Prostate gland (tissue), 2 donors: Measurements from ENCODE around the gene HERC6. TPM values are rescaled to one million over a fixed set of nuclear protein-coding genes. Genes with fewer than 3 reads are reported as not detected.
"Not testable (repeated sequence)": the region's sequence is repeated elsewhere in the genome, so short reads cannot be mapped to it uniquely, and the experiment has no call there.

Experiments
- DNase-seq: peaks from one replicate; pipeline ENCODE4 v3.0.0-alpha.2; 2019; ENCODE audit warnings: low spot score
- H3K27ac ChIP-seq, 2 donors: fragments of 200-600 bp; sonication (generic); 2 replicates each; pipeline ENCODE4 v1.5.1; 2017 to 2019
- H3K27me3 ChIP-seq: fragments of 200-600 bp; sonication (generic); replicated peaks from 2 replicates; pipeline ENCODE4 v1.5.1; 2019; ENCODE audit not compliant: insufficient read depth
- H3K36me3 ChIP-seq, 2 donors: fragments of 200-600 bp; sonication (generic); 1 replicate in 1 of 2; 2 replicates in 1 of 2; pipeline versions ENCODE4 v1.5.1 to v1.8.1; 2017 to 2019
- H3K4me1 ChIP-seq: fragments of 200-600 bp; sonication (generic); replicated peaks from 2 replicates; pipeline ENCODE4 v1.5.1; 2019
- H3K4me3 ChIP-seq, 2 donors: fragments of 200-600 bp; sonication (generic); 2 replicates each; pipeline ENCODE4 v1.5.1; 2017 to 2019
- H3K9me3 ChIP-seq: fragments of 200-600 bp; sonication (generic); 2 replicates; pipeline ENCODE4 v1.5.1; 2017
- POLR2A ChIP-seq: fragments of 450-650 bp; IDR thresholded peaks from one replicate; pipeline ENCODE4 v1.6.1; 2016; ENCODE audit warnings: antibody characterized with exemption, mild to moderate bottlenecking
- POLR2AphosphoS5 ChIP-seq: sonication (generic); formaldehyde crosslinking; IDR thresholded peaks from one replicate; pipeline ENCODE4 v1.6.1; 2017; ENCODE audit warnings: antibody characterized with exemption
- WGBS: methylation state at CpG from one replicate; pipeline ENCODE4 v1.1.5; 2018; 5-methylcytosine and 5-hydroxymethylcytosine counted together
- intact Hi-C: fragments of 100-400 bp; cut with DNase I; formaldehyde crosslinking; loops from one replicate; pipeline ENCODE4 v1.14.2; 2022
- total RNA-seq, 2 donors: library from RNA; depleted of rRNA; stranded (reverse); fragments of >200 nt; gene quantifications; one replicate each; pipeline ENCODE4 v1.1.0, GENCODE V29; 2016
- TF ChIP-seq, protein P1 (sequence below), 4 experiments: fragments of 200-600 bp in 2 of 4; fragments of 450-650 bp in 2 of 4; sonication (generic) in 2 of 4; IDR thresholded peaks; 1 replicate in 3 of 4; 2 replicates in 1 of 4; pipeline ENCODE4 v1.5.1; 2016 to 2019; ENCODE audit warnings: antibody characterized with exemption in 4 of 4, mild to moderate bottlenecking in 2 of 4, moderate library complexity in 2 of 4

HERC6 gene
- total RNA-seq, 2 donors from 2014 or later = 16.0 to 20.6 TPM

DNA sequence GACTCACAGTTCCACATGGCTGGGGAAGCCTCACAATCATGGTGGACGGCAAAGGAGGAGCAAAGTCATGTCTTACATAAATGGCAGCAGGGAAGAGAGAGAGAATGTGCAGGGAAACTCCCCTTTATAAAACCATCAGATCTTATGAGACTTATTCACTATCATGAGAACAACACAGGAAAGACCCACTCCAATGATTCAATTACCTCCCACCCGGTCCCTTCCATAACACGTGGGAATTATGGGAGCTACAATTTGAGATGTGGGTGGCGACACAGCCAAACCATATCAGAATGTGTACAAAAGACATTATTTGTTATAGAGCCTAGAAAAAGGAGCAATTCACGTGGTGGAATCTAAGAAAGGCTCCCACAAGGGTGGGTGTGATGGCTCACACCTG, 10.8 kb upstream of the HERC6 start:
- intact Hi-C loops = loop anchor here (5.0 kb wide), 1 partner anchor 151 kb away; no protein-coding TSS in a partner anchor
- Histone ChIP-seq H3K36me3 (no peaks in the 10 kb centered on the region), H3K9me3 (no peaks in the 10 kb centered on the region), H3K4me3 (no peak overlapping the region), H3K27me3 (no peaks in the 10 kb centered on the region), H3K27ac (no peak overlapping the region), H3K4me1 (no peaks in the 10 kb centered on the region)
- DNase-seq = no peak
- 87% methylated on average over 5 of the region's 5 CpGs for WGBS
- TF ChIP-seq POLR2AphosphoS5 (no peak), POLR2A (no peak)
- TF ChIP-seq, protein P1, sequence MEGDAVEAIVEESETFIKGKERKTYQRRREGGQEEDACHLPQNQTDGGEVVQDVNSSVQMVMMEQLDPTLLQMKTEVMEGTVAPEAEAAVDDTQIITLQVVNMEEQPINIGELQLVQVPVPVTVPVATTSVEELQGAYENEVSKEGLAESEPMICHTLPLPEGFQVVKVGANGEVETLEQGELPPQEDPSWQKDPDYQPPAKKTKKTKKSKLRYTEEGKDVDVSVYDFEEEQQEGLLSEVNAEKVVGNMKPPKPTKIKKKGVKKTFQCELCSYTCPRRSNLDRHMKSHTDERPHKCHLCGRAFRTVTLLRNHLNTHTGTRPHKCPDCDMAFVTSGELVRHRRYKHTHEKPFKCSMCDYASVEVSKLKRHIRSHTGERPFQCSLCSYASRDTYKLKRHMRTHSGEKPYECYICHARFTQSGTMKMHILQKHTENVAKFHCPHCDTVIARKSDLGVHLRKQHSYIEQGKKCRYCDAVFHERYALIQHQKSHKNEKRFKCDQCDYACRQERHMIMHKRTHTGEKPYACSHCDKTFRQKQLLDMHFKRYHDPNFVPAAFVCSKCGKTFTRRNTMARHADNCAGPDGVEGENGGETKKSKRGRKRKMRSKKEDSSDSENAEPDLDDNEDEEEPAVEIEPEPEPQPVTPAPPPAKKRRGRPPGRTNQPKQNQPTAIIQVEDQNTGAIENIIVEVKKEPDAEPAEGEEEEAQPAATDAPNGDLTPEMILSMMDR (IDR thresholded peaks at IDR 0.05) = no peak

DNA sequence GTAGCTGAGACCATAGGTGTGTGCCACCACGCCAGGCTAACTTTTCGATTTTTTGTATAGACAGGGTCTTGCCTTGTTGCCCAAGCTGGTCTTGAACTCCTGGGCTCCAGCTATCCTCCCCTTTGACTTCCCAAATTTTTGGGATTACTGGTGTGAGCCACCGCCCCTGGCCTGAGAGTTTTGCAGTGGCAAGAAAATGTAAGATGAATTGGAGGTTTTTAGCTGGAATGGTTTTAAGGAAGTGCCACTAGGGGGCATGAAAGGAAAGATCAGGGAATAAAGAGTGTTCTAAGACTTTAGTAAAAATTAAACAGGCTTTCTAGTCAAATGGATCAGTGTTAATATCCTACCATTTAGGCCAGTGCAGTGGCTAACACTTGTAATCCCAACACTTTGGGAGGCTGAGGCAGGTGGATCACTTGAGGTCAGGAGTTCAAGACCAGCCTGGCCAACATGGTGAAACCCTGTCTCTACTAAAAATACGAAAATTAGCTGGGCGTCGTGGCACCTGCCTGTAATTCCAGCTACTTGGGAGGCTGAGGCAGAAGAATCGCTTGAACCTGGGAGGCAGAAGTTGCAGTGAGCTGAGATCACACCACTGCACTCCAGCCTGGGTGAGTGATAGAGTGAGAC, 9.4 kb upstream of the HERC6 start:
- H3K36me3 ChIP-seq, H3K27me3 ChIP-seq, DNase-seq, H3K27ac ChIP-seq, H3K4me3 ChIP-seq, H3K4me1 ChIP-seq, H3K9me3 ChIP-seq: not testable (repeated sequence)
- intact Hi-C loops = loop anchor here (5.0 kb wide), 1 partner anchor 152 kb away; no protein-coding TSS in a partner anchor
- 91% methylated on average over 7 of the region's 7 CpGs for WGBS
- TF ChIP-seq, protein P1 (IDR thresholded peaks at IDR 0.05) = peak in 3 of 4 experiments; percentile 38 to 48 (median 48)

DNA sequence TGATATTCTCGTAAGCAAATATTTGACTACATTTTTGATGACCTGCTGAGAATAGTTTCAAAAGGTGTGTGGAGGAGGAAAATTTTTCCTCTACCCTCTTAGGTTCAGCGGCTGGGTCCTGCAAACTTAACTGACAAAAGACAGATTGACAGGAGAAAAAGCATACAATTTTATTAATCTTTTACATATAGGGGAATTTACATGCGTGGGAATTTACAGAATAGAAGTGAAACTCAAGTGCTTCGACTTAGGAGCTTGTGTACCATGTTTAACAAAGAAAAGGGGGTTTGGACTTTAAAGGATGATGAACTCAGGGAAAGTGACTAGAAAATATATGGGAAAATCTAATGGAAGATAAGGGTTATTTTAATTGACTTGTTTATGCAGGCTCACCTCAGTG, 2.5 kb downstream of the HERC6 start:
- intact Hi-C loops = no loop called here
- WGBS = 82% methylated on average over 4 of the region's 4 CpGs
- Histone ChIP-seq H3K4me1 (no peaks in the 10 kb centered on the region), H3K36me3 (no peaks in the 10 kb centered on the region), H3K27ac (no peak overlapping the region), H3K27me3 (no peaks in the 10 kb centered on the region), H3K4me3 (no peak overlapping the region), H3K9me3 (no peaks in the 10 kb centered on the region)
- TF ChIP-seq POLR2AphosphoS5 (no peak), POLR2A (no peak)
- TF ChIP-seq, protein P1 (IDR thresholded peaks at IDR 0.05) = no peak
- no peak for DNase-seq

DNA sequence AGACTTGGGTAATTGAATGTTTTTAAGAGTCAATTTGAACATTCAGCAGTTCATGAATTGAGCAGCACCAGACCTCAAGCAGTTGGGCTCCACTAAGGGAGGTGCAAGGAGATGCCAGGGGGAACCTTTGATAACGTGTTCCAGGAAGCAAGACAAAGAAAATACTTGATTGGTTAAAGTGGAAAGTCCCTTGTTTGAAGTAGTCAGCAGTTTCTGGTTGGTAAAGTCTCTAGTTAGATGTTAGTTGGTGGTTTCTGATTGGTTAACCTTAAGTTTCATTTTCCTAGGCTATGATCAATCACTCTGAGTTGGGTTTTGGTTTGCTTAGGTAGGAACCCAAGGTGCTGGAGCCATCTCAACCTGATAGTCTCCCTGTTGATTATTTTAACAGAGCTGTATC, 4.0 kb downstream of the HERC6 start:
- H3K4me3 ChIP-seq = no peak overlapping the region
- 28% methylated on average over 1 of the region's 1 CpG for WGBS
- H3K4me1 ChIP-seq = no peaks in the 10 kb centered on the region
- no peak for DNase-seq
- no peak overlapping the region for H3K27ac ChIP-seq
- TF ChIP-seq POLR2A = no peak
- no peak for TF ChIP-seq POLR2AphosphoS5
- TF ChIP-seq, protein P1 (IDR thresholded peaks at IDR 0.05) = no peak
- intact Hi-C loops = no loop called here
- no peaks in the 10 kb centered on the region for H3K36me3 ChIP-seq
- H3K9me3 ChIP-seq = no peaks in the 10 kb centered on the region
- H3K27me3 ChIP-seq = no peaks in the 10 kb centered on the region

DNA sequence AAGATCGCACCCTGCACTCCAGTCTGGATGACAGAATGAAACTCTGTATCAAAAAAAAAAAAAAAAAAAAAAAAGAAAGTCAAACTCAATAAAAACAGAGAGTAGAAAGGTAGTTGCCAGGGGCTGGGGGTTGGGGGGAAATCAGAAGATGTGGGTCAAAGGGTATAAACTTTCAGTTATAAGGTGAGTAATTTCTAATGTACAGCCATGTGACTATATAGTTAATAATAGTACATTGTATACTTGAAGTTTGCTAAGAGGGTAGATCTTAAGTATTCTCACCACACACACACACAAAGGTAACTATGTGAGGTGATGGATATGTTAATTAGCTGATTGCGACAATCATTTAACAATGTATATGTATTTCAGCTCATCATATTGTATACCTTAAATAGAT, 11.5 kb downstream of the HERC6 start:
- no peak overlapping the region for H3K4me3 ChIP-seq
- no peak for DNase-seq
- H3K36me3 ChIP-seq = peaks cover 0 to 4% of the 10 kb centered on the region in 2 donors
- intact Hi-C loops = no loop called here
- H3K4me1 ChIP-seq = no peaks in the 10 kb centered on the region
- no peak for TF ChIP-seq POLR2AphosphoS5
- TF ChIP-seq POLR2A = no peak
- TF ChIP-seq, protein P1 (IDR thresholded peaks at IDR 0.05) = no peak
- 99% methylated on average over 2 of the region's 2 CpGs for WGBS
- H3K27ac ChIP-seq = no peak overlapping the region
- H3K27me3 ChIP-seq = no peaks in the 10 kb centered on the region
- no peaks in the 10 kb centered on the region for H3K9me3 ChIP-seq
